ENCODE results near the gene ENOX1.

ENOX1 gene

DNA sequence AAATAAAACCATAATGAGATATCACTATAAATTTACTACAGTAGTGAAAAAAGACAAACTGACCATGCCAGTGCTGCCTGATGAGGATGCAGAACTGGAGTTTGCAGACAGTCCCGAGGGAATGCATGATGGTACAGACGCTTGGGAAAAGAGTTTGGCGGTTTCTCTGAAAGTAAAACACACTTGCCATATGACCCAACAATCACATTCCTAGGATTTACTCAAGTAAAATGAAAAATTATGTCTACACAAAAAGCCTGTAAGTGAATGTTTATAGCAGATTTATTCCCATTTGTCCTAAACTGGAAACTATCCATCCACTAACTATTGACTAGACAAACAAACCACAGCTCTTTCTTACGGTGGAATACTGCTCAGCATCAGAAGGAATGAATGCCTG, 492.4 kb downstream of the ENOX1 start:
- no peaks in the 10 kb centered on the region for H3K9me3 Mint-ChIP-seq
- peaks cover 16% of the 10 kb centered on the region for H3K27me3 Mint-ChIP-seq (ENCODE audit: low read depth)
- H3K4me1 Mint-ChIP-seq (ENCODE audit: low read depth): no peaks in the 10 kb centered on the region
- H3K36me3 Mint-ChIP-seq (ENCODE audit: low read depth): no peaks in the 10 kb centered on the region
- H3K27ac Mint-ChIP-seq: no peak overlapping the region
- no peak overlapping the region for H3K4me3 Mint-ChIP-seq

DNA sequence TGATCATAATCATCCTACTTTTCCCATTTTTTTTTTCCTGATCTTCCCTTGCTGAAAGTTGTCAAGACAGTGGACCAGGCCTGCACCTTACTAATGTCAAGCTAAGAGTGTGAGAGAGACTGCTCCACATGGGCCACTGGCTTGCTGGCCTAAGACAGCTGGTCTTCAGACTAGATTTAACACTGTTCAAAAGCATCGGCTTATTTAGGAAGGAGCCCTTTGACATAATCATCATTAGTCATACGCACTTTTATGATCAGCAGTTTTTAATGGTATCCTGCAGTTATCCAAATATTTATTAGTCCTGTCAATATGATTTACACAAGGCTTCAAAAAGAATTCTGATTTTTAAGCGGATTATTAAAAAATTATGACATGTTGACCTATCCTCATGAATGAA, 492.8 kb downstream of the ENOX1 start:
- no peaks in the 10 kb centered on the region for H3K36me3 Mint-ChIP-seq (ENCODE audit: low read depth)
- no peaks in the 10 kb centered on the region for H3K4me1 Mint-ChIP-seq (ENCODE audit: low read depth)
- no peak overlapping the region for H3K27ac Mint-ChIP-seq
- H3K9me3 Mint-ChIP-seq: no peaks in the 10 kb centered on the region
- peaks cover 12% of the 10 kb centered on the region for H3K27me3 Mint-ChIP-seq (ENCODE audit: low read depth)
- no peak overlapping the region for H3K4me3 Mint-ChIP-seq

DNA sequence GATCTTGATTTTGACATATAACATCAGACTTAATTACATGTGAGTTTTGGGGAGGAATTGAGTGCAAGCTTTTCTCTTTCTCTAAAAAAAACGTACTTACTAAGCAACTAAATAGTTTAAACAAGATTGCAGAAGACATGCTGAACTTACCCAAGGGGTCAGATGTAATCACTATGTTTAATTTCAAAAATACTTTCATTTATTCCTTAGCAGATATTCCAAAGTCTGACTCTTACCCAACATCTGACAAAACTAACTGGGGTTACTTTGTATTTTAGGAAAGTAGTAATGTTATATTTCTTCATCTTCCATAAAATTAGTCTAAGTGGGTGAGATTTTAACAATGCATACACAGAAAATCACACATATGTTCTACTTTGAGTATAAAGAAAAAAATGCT, 493.2 kb downstream of the ENOX1 start:
- Mint-ChIP-seq H3K27me3 (ENCODE audit: low read depth) (peaks cover 12% of the 10 kb centered on the region), H3K4me1 (ENCODE audit: low read depth) (no peaks in the 10 kb centered on the region), H3K4me3 (no peak overlapping the region), H3K9me3 (no peaks in the 10 kb centered on the region), H3K27ac (no peak overlapping the region), H3K36me3 (ENCODE audit: low read depth) (no peaks in the 10 kb centered on the region)

DNA sequence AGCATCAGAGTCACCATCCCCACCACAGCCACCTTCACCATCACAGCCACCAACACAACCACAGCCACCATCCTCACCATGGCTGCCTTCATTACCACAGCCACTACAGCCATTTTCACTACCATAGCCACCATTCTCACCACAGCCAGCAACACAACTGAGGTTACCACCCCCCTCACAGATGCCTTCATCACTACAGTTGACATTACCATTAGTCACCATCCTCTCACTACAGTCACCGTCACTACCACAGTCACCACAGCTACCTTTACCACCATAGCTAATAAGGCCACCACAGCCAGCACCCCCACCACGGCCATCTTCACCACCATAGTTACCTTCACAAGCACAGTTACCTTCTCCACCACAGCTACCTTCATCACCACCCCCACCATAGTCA, 493.8 kb downstream of the ENOX1 start:
- Mint-ChIP-seq H3K27me3 (ENCODE audit: low read depth) (peaks cover 12% of the 10 kb centered on the region), H3K27ac (no peak overlapping the region), H3K4me1 (ENCODE audit: low read depth) (no peaks in the 10 kb centered on the region), H3K36me3 (ENCODE audit: low read depth) (no peaks in the 10 kb centered on the region), H3K4me3 (no peak overlapping the region), H3K9me3 (no peaks in the 10 kb centered on the region)

DNA sequence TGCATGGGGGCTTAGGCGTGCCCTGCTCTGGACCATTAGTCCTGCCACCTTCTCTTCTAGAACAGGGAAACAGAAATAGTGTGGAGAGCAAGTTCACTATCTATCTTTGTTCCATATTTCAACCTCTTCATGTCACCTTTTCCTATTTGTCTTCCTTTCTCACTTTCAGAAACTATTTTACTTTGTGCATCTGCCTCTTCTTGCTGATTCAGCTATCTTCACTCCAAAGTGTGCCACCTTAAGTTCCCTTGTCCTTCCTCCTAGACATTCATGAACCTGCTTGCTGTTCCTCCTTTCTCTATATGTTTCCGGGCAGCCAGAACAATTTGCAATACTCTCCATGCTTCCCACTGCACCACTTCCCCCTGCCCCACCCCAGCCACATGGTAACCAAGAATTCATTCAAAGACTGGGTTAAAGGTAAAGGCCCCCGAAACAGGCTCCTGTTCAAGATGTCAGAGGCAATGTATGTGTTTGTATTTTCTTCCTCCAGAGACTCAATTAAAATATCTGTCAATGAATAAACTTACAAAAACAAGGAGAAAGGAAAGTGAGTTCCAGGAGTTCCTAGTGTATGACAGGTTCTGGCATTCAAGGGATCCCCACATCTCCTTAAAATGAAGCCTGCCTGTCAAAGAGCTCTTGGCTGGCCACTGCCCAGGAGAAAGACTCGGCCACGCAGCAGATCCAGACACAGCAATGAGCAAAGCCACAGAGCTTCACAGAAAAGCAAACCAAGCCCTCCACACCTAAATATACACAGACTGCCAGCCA, 495.3 kb downstream of the ENOX1 start:
- Mint-ChIP-seq H3K36me3 (ENCODE audit: low read depth) (no peaks in the 10 kb centered on the region), H3K27ac (no peak overlapping the region), H3K27me3 (ENCODE audit: low read depth) (peaks cover 12% of the 10 kb centered on the region), H3K4me3 (no peak overlapping the region), H3K4me1 (ENCODE audit: low read depth) (no peaks in the 10 kb centered on the region), H3K9me3 (no peaks in the 10 kb centered on the region)

DNA sequence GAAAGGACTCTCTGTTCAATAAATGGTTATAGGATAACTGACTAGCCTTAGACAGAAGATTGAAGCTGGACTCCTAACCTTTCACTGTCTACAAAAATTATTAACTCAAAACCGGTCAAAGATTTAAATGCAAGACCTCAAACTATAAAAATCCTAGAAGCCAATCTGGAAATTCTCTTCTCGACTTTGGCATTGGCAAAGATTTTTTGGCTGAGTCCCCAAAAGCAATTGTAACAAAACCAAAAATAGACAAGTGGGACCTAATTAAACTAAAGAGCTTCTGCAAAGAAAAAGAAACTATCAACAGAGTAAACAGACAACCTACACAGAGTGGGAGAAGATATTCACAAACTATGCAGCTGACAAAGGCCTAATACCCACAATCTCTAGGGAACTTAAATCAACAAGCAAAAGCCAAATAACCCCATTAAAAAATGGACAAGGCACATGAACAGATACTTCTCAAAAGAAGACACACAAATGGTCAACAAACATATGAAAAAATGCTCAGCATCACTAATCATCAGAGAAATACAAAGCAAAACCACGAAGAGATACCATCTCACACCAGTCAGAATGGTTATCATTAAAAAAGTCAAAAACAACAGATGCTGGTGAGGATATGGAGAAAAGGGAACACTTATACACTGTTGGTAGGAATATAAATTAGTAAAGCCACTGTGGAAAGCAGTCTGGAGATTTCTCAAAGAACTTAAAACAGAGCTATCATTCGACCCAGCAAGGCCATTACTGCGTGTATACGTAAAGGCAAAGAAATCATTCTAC, 497.1 kb downstream of the ENOX1 start:
- H3K36me3 Mint-ChIP-seq (ENCODE audit: low read depth): no peaks in the 10 kb centered on the region
- H3K4me1 Mint-ChIP-seq (ENCODE audit: low read depth): no peaks in the 10 kb centered on the region
- no peak overlapping the region for H3K27ac Mint-ChIP-seq
- peaks cover 17% of the 10 kb centered on the region for H3K27me3 Mint-ChIP-seq (ENCODE audit: low read depth)
- H3K4me3 Mint-ChIP-seq: no peak overlapping the region
- H3K9me3 Mint-ChIP-seq: no peaks in the 10 kb centered on the region

DNA sequence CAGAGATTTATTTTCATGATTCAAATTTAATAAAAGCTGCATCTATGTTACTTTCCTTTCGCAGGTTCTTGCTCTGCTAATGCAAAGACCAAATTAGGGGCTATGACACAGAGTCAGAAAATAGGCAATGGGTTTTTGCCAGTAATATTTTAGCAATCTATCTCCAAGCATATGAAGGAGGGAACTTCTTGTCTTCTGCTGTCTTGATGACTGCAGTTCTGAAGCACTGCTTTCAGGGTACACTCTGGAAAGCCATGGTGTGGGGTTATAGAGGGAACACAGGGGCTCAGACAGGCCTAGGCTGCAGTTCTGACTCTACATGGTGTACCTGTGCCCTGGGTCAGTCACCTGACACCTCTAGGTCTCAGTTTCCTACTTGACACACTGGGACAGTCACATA, 500.0 kb downstream of the ENOX1 start:
- no peaks in the 10 kb centered on the region for H3K36me3 Mint-ChIP-seq (ENCODE audit: low read depth)
- no peak overlapping the region for H3K27ac Mint-ChIP-seq
- peaks cover 17% of the 10 kb centered on the region for H3K27me3 Mint-ChIP-seq (ENCODE audit: low read depth)
- no peak overlapping the region for H3K4me3 Mint-ChIP-seq
- H3K9me3 Mint-ChIP-seq: no peaks in the 10 kb centered on the region
- no peaks in the 10 kb centered on the region for H3K4me1 Mint-ChIP-seq (ENCODE audit: low read depth)

DNA sequence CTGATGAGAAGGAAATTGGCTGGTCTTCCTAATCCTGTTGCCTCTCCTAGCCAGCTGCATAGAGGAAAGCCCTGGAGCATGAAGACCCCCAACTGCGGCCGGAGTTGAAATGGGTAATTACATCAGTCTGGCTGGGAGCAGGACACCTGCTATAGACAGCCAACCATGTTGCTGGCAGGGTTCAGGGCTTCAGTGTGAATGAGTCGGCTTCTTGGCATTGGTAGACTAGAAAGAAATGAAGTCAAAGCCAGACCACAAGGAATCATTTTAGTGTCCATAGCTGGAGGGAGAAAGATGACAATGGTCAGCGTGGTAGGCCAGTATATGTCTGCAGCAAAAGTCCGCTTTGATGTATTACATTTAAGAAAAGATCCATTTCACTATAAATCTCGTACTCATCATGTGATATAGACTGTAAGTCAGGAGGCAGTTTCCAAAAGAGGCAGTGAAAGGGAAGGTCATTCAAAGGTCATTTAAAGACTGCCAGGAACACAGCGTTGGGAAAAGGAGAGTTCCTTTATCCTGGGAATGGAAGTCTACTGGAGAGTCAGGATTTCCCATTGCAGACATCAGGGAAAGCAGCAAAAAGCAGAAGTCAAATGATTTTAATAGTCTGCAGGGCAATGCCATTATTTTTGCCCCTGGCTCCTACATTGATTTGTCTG, 500.7 kb downstream of the ENOX1 start:
- H3K27me3 Mint-ChIP-seq (ENCODE audit: low read depth): peaks cover 22% of the 10 kb centered on the region
- no peak overlapping the region for H3K4me3 Mint-ChIP-seq
- H3K27ac Mint-ChIP-seq: no peak overlapping the region

DNA sequence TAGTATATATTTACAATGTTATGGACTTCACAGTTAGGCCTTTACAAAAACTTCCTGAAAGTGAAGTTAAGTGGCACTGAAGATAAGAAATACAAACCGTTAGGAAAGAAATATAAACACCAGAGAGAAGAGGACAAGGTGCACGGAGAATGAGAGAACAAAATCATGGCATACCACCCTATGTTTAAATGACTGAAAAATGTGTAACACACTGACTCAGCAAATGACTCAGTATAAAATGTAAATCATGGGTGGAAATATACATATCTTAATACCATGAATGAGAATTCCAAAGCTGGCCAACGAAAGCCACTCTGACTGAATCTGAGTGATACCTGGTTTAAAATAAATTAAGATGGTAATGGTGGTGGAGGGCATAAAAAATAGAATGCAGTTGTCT, 502.6 kb downstream of the ENOX1 start:
- Mint-ChIP-seq H3K27ac (no peak overlapping the region), H3K4me1 (ENCODE audit: low read depth) (no peaks in the 10 kb centered on the region), H3K4me3 (no peak overlapping the region), H3K9me3 (no peaks in the 10 kb centered on the region), H3K36me3 (ENCODE audit: low read depth) (no peaks in the 10 kb centered on the region), H3K27me3 (ENCODE audit: low read depth) (peaks cover 14% of the 10 kb centered on the region)

More for the DNA sequence above, 500.7 kb downstream of the ENOX1 start:
- no peaks in the 10 kb centered on the region for H3K9me3 Mint-ChIP-seq
- no peaks in the 10 kb centered on the region for H3K4me1 Mint-ChIP-seq (ENCODE audit: low read depth)
- no peaks in the 10 kb centered on the region for H3K36me3 Mint-ChIP-seq (ENCODE audit: low read depth)

DNA sequence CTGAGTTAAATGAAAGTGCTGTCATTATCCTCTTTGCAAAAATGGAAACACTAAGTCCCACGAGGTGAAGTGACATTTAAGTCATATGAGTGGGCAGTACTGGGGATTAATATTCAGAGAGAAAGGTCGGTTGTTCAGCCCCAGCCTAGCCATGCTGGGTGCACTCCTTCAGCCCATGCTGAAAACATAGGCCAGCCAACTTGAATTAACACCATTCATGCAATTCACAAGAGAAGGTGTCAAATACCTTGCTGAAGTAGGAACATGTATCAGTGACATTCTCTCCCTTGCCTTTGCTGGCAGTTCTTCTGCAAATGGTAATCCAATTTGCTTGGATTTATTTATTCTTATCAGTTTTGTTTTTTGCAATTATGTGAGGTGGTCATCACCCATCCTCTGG, 507.1 kb downstream of the ENOX1 start:
- no peaks in the 10 kb centered on the region for H3K9me3 Mint-ChIP-seq
- peaks cover 9% of the 10 kb centered on the region for H3K27me3 Mint-ChIP-seq (ENCODE audit: low read depth)
- no peak overlapping the region for H3K4me3 Mint-ChIP-seq
- no peaks in the 10 kb centered on the region for H3K36me3 Mint-ChIP-seq (ENCODE audit: low read depth)
- H3K27ac Mint-ChIP-seq: no peak overlapping the region
- no peaks in the 10 kb centered on the region for H3K4me1 Mint-ChIP-seq (ENCODE audit: low read depth)

DNA sequence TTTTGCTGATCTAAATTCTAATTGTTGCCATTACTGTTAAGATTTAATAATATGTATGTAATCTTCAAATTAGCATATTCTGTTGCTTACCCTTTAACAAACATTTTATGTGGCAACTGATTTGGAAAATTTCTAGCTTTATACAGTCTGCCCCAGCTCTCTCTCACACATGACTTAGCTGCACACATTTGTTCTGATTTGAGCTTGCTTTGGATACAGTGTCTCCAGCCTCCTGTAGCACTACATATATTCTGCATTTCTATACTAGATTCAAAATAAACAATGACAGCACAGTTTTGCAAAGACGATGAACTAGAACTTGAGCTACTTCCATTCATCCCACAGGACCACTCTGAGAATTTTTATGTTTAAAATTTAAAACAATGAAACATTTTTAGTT, 508.6 kb downstream of the ENOX1 start:
- H3K4me1 Mint-ChIP-seq (ENCODE audit: low read depth): no peaks in the 10 kb centered on the region
- peaks cover 16% of the 10 kb centered on the region for H3K27me3 Mint-ChIP-seq (ENCODE audit: low read depth)
- H3K9me3 Mint-ChIP-seq: no peaks in the 10 kb centered on the region
- no peak overlapping the region for H3K27ac Mint-ChIP-seq
- H3K36me3 Mint-ChIP-seq (ENCODE audit: low read depth): no peaks in the 10 kb centered on the region
- H3K4me3 Mint-ChIP-seq: no peak overlapping the region

DNA sequence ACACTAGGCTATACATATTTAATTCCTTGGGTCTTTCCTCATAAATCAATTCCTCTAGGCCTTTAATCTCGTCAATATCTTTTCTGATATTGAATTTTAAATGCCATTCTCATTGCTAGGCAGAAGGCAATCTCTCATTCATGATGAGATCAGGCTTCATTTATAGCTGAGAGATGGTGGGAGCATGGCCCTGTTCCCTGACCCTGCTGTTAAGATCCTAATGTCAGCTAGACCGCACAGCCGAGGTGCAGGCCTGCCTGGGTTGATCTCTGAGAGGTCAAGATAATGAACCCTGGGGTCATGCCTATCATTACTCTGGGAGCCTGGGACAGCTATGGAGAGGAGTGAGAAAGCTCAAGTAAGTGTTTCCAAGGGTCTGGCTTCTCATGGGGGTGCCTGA, 509.6 kb downstream of the ENOX1 start:
- Mint-ChIP-seq H3K27me3 (ENCODE audit: low read depth) (peaks cover 21% of the 10 kb centered on the region), H3K4me3 (no peak overlapping the region), H3K36me3 (ENCODE audit: low read depth) (no peaks in the 10 kb centered on the region), H3K27ac (no peak overlapping the region), H3K9me3 (no peaks in the 10 kb centered on the region), H3K4me1 (ENCODE audit: low read depth) (no peaks in the 10 kb centered on the region)

DNA sequence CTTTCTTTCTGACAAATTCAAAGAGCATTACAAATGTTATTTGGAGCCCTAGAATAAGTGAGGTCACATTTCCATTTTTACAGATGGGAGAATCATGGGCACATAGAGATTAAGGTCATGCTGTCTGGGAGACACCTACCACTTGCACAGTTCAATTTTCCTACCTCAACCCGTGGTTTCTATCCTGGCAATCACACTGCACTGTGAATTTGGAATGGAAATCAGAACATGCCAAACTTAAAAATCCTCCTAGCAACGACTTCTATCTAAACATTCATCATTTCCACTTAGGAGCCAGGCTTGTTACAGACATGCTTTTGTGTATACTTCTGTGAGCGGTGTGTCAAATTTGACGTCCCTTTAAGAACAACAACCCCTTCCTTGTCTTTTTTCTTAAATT, 511.9 kb downstream of the ENOX1 start:
- peaks cover 22% of the 10 kb centered on the region for H3K27me3 Mint-ChIP-seq (ENCODE audit: low read depth)
- no peak overlapping the region for H3K4me3 Mint-ChIP-seq
- no peak overlapping the region for H3K27ac Mint-ChIP-seq
- no peaks in the 10 kb centered on the region for H3K4me1 Mint-ChIP-seq (ENCODE audit: low read depth)
- H3K9me3 Mint-ChIP-seq: no peaks in the 10 kb centered on the region
- H3K36me3 Mint-ChIP-seq (ENCODE audit: low read depth): no peaks in the 10 kb centered on the region

DNA sequence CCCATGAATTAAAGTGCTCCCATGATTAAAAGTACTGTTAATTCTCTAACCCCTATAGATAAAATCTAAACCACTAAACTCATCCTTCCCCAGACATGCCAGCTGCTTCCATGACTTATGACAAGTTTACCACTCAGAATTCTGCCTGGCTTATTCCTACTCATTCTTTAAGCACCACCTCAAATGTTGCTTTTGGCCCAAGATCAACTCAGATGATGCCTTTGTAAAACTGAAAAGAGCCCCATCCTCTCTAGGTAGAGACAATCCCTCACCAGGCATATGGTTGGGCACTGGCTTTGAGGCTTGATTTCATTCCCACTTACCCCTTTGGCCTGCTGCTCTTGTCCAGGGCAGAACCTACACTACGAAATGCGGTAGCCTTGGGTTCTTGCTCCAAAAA, 513.4 kb downstream of the ENOX1 start:
- Mint-ChIP-seq H3K9me3 (no peaks in the 10 kb centered on the region), H3K27ac (no peak overlapping the region), H3K36me3 (ENCODE audit: low read depth) (no peaks in the 10 kb centered on the region), H3K4me3 (no peak overlapping the region), H3K4me1 (ENCODE audit: low read depth) (no peaks in the 10 kb centered on the region), H3K27me3 (ENCODE audit: low read depth) (peaks cover 22% of the 10 kb centered on the region)

DNA sequence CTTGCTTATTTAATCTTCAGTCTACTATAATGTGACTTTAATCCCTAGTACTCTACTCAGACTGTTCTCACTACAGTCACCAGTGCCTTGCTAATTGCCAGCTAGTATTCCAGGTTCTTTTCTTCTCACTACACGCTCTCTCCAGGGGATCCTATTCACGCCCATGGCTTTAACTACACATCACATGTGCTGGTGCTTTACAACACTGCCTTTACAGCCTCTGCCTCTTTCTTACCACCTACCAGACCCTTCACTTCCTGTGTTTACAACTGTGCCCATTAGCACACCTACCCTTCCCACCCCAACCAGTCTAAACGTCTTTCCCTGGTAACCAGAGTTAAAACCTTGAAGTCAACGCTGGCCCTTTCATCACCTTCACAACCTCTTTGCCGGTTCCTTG, 513.9 kb downstream of the ENOX1 start:
- Mint-ChIP-seq H3K4me3 (no peak overlapping the region), H3K36me3 (ENCODE audit: low read depth) (no peaks in the 10 kb centered on the region)

More for the DNA sequence above, 513.9 kb downstream of the ENOX1 start:
- H3K27me3 Mint-ChIP-seq (ENCODE audit: low read depth): peaks cover 22% of the 10 kb centered on the region
- H3K27ac Mint-ChIP-seq: no peak overlapping the region
- no peaks in the 10 kb centered on the region for H3K4me1 Mint-ChIP-seq (ENCODE audit: low read depth)
- H3K9me3 Mint-ChIP-seq: no peaks in the 10 kb centered on the region
